ENCODE data around the gene OASL.

Gene OASL

DNA sequence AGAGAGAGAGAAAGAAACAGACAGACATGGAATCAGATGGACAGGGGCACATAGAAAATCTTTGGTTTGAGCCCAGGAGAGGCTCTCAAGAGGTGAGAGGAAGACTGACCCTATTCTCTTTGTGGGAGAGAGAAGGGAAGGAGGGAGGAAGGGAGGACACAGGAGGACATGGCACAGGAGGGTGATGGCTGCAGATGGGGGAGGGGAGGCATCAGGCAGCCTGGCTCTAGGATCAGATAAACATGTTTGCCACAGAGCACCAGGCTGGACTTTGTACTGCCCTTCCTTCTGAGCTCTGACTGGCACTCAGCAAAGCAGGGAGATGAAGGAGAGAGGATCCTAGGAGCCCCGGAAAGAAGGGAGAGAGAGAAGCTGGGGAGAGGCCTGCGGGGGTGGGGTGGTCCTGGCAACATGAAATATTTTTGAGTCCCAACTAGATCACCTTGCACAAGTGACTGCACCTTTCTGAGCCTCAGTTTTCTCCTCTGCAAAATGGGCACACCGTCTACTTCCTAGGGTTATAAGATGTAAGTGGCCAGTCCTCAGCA, 54.6 kb downstream of the OASL start:
- no peak for DNase-seq

DNA sequence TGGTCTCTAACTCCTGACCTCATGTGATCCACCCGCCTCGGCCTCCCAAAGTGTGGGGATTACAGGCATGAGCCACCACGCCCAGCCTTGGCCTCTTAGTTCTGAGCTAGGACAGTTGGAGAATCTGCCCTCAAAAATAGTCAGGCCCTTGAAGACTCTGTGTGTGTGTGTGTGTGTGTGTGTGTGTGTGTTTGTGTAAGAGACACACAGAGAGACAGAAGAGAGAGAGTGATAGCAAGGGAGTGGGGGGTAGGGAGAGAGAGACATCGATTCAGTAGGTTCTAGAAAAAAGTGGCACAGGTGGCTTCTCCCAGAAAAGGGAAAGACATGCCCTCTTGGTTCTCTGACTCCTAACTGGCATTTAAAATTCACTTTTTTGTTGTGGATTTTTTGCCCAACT, 55.3 kb downstream of the OASL start:
- no peak for DNase-seq

DNA sequence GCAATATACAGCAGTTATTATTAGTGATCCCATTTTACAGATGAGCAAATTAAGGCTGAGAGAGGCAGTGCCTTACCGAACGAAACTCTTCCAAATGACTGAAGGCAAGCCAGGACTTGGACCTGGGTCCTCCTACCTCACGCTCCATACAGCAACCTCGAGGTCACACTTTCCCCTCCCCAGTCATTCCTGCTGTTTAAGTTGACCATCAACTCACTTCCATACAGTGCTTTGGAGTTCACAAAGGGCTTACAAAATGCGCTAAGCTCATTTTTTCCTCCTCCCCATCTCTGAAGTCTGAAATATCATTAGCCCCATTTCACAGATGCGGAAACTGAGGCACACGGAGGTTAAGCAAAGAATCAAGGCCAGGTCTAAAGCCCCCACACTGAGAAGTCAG, 56.4 kb downstream of the OASL start:
- DNase-seq: no peak

DNA sequence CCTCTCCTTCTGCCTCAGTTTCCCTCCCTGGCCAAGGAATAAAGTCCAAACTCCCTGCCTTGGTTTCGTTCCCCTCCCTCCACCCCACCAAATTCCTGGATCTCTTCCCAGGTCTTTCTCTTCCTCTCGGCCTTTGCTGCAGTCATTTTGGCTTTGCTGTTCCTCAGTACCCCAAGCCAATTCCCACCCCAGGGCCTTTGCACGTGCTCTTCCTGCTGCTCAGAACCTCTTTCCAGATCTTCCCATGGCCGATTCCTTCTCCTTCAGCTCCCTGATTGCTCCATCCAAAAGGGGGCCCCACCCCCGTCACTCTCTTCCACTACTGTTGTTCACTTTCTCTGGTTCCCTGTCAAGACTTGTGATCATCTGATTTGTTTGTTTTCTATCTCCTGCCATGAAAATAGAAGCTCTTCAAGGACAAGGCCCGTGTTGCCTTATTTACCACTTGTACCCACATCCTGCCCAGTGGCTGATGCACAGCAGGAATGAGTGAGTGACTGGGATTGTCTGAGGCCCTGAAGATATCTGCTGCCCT, 57.6 kb downstream of the OASL start:
- DNase-seq: no peak

DNA sequence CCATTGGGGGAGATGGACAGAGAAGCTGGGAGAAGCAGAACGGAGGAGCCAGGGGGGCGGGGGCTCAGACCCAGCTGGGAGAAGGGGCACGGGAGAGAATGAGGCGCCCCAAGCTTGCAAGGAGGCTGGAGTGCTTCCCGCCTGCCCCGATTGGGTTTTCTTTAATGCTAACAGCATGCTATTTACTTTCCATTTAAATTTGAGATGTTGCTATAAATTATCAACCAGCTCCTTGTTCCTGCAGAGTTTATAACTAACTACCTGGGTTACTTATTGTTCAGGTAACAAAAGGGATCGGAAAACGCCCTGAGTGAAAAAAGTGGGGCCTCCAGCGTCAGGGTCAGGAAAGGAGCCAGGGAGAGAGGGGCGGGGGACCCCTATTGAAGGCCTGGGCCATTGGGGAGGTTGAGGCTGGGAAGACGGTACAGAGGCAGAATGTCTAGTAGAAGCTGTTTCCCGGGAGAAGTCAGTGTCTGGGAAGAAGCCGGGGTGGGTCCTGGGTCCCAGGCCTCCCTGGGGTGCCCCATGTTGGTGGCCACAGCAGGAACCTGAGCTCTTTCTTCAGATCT, 58.2 kb downstream of the OASL start:
- no peak for DNase-seq

DNA sequence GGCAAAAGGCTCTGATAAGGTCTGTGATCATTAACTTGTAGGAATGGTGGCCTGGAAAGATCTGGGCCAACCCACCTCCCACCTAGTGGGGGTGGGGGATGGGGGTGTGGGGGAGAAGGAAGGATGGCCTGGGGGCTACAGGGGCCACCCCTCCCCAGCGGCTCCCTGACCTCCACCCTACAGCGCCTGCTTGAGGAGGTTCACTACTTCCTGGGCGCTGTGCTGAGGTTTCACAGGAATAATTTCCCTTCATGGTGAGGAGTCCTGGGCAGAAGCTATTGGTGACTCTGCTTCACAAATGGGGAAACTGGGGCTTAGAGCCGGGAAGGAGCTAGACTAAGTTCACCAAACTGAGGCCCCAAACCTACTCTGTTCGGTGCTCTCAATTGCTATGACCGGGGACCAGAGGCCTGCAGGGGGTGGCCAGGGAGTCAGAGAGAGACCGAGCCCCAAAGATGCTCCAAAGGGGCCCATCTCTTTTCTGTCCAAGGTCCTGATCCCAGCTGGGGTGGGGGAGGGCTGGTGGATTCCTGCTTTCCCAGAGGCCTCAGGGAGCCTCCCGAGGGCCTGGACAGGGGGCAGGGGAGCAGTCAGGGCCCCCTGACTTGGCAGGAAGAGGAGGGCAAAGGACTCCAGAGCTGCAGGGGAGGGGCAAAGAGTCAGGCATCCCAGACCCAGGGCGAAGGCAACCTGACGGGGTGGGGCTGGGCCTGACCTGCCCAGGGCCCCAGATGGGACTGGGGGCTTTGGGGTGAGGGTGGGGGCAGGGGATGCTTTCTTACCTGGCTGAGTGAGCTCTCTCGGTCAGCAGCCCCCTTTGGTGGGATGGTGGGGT, 59.0 kb downstream of the OASL start:
- no peak for DNase-seq

DNA sequence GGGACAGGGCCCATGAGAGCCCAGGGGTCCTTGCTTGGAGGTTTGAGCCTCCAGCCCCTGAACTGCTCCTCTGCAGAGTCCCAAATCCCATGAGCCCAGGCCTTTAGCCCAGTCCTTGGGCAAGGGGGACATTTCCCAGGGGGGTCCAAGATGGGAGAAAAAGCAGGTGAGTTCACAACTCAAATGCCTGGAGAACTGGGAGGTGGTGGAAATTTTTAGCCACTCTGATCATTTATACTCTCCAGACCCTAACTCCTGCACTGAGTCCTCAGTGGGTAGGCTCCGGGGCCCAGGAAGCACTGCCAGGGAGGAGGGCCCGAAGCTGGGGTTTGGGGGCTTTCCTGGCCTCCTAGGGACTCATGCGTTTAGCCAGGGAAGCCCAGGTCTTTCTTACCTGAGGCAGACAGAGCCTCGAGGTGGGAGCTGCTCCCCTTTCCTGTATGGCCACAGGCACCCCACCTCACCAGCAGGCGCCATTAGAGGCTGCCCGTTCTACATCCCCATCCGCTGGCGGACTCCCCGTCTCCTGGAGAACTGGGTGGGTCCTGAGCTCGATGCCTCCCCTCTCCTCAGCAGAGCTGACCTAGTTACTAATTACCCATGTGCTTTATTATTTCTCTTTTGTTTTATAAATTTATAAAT, 59.7 kb downstream of the OASL start:
- no peak for DNase-seq

DNA sequence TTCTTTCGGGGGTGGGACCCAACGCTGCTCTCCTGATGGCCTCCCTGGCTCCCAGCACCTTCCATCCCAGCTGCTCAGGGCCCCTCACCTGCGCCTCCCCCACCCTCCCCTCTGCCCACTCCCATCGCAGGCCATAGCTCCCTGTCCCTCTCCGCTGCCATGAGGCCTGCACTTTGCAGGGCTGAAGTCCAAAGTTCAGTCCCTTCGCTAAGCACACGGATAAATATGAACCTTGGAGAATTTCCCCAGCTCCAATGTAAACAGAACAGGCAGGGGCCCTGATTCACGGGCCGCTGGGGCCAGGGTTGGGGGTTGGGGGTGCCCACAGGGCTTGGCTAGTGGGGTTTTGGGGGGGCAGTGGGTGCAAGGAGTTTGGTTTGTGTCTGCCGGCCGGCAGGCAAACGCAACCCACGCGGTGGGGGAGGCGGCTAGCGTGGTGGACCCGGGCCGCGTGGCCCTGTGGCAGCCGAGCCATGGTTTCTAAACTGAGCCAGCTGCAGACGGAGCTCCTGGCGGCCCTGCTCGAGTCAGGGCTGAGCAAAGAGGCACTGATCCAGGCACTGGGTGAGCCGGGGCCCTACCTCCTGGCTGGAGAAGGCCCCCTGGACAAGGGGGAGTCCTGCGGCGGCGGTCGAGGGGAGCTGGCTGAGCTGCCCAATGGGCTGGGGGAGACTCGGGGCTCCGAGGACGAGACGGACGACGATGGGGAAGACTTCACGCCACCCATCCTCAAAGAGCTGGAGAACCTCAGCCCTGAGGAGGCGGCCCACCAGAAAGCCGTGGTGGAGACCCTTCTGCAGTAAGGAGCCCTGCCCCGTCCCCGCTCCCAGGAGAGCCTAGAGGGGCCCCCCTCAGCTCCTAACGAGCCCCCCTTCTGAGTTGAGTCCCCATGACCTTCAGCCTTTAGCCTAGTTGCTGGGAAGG, 60.5 kb downstream of the OASL start, which contains the start of gene HNF1A:
HNF1A (plus strand) TSS at position 248 of the 924 bp plus-strand sequence; CDS start at position 474, 226 bp downstream.
- no peak for DNase-seq

DNA sequence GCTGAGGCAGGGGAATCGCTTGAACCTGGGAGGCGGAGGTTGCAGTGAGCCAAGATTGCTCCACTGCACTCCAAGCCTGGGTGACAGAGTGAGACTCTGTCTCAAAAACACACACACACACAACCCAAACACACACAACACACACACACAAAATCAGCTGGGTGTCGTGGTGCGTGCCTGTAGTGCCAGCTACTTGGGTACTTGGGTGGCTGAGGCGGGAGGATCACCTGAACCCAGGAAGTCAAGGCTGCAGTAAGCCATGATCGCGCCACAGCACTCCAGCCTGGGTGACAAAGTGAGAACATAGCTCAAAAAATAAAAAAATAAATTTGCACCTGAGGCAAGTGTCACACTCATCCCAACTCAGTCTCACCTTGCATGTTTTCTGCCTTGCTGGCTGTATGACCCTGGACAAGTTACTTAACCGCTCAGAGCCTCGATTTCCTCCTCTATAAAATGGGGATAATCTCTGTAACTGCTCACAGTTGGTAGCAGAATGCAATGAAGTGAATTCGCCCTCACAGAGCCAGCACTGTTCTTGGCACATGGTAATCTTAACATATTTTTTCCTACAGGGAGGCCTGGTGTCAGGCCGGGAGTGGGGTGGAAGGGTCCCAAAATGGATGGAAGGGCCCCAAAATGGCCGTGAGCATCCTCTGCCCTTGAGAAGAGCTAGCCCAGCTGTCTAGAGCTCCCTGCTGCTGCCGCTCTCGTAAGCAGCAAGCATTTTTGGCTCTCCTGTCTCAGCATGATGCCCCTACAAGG, 61.3 kb downstream of the OASL start:
- DNase-seq: no peak

DNA sequence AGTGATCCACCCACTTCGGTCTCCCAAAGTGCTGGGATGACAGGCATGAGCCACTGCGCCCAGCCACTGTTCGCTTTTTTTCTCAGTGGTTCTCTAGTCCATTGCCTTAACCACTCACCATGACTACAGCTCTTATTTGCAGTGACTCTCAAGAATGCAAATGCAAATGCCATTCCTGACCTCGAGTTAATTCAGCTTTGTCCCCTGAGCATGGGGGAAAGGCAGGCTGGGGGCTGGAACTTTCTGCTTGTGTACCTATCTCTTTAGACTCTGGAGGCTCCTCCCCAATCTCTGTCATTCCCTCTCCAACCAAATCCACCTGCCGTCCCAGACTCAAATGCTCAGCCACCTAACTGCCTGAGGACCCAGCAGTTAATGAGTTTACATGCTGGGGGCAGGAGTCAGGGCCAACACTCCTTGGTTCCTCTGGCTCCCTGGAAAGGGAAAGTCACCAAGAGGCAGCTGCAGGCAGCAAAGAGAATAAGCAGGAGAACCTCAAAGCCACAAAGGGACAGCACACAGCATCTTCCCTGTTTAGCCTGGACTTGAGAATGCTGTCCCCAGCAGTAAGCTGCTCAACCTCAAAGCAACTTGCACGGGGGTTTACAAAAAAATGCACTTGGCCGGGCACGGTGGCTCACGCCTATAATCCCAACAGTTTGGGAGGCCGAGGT, 66.0 kb downstream of the OASL start:
- DNase-seq: peak; percentile 66 to 74

DNA sequence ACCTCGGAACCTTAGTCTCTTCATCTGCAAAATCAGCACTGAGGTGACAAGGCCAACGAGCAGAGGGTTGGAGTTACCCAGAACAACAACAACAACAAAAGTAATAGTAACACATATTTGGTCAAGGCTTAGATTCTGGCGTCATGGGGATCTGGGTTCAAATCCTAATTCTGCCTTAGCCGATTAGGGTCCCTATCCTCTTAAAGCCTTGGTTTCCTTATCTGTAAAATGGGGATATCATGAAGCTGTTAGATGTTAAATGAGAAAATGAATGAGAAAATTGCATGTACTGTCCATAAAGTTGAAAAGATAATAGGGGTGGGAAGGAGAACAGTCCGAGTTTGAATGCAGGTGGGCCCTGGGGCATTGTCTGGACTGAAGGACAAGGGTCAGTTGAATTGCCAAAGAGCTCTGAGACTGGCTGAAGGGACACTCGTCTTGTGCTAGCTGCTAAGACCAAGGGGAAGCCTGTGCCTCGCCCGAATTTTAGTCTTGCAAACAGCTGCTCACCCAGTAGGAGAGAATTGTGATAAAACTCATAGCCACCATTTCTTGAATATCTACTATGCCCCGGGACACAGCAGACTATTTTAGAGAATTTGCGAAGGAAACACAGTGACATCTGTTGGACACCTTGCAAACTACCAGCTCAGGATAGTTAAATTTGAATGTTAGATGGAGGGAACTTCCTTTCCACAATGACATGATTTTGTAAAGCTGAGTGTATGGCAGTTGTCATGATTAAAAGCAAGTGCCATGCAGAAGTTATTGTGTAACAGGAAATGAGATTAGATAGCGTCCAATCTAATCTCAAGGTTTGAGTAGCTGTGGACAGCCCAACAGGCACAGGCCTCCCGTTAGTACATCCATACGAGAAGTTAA, 67.5 kb downstream of the OASL start:
- DNase-seq: peak in 1 of 2 experiments; percentile 9

DNA sequence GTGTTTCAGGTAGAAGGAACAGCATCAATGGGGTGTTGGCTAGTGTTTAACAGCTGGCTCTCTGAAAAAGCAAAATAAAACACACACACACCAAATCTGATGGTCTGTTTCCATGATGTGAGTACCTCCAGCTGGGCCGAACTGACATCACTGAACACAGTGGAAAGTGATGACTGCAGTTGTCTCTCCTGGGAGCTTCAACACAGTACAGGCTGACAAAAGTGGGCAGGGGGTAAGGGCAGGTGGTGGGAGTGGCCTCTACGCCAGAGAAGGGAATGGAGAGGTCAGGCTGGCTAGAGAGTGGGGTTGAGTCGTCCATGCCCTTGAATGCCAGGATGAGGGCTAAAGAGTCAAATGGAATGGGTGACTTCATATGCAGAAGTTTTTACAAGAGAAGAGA, 68.7 kb downstream of the OASL start:
- DNase-seq: no peak
